PFSK-1 (cell line): ENCODE data around the gene PPARG.

ENCODE experiments used
- POLR2AphosphoS5 ChIP-seq: IDR thresholded peaks from 2 replicates; pipeline ENCODE4 v1.6.1; 2012; ENCODE audit warnings: low read depth, mild to moderate bottlenecking, control low read depth, low read length, moderate library complexity
- TAF1 ChIP-seq: IDR thresholded peaks from 2 replicates; pipeline ENCODE4 v1.6.1; 2012; ENCODE audit warnings: low read length, control low read depth, borderline replicate concordance; ENCODE audit not compliant: insufficient read depth
- TF ChIP-seq, protein P1 (sequence below), 2 experiments: IDR thresholded peaks; 2 replicates each; pipeline versions ENCODE4 v1.6.1 to v1.8.0; 2011 to 2012; ENCODE audit warnings: low read depth in 2 of 2, low read length in 2 of 2, control low read depth in 1 of 2, inconsistent platforms in 1 of 2, mild to moderate bottlenecking in 1 of 2, moderate library complexity in 1 of 2; ENCODE audit not compliant: insufficient read depth in 1 of 2

DNA sequence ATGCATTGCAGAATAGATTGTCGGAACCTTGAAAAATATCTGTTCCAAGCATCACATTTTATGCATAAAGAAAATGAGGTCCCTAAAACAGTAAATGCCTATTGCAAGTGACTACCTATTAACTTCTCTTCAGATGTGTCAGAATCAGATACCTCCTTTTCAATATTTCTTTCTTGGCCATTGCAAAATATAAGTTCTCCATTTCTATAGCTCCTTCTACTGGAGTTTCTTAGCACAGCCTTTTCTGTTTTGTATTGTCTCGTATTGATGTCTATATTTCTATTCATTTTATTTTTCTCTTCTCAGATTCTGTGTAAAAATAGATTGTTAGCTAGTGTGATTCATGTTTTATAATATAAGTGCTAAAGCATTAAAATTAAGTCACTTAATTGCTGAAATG is 63.4 kb downstream of the PPARG start:
- TF ChIP-seq TAF1 (no peak), POLR2AphosphoS5 (no peak)
- TF ChIP-seq, protein P1, sequence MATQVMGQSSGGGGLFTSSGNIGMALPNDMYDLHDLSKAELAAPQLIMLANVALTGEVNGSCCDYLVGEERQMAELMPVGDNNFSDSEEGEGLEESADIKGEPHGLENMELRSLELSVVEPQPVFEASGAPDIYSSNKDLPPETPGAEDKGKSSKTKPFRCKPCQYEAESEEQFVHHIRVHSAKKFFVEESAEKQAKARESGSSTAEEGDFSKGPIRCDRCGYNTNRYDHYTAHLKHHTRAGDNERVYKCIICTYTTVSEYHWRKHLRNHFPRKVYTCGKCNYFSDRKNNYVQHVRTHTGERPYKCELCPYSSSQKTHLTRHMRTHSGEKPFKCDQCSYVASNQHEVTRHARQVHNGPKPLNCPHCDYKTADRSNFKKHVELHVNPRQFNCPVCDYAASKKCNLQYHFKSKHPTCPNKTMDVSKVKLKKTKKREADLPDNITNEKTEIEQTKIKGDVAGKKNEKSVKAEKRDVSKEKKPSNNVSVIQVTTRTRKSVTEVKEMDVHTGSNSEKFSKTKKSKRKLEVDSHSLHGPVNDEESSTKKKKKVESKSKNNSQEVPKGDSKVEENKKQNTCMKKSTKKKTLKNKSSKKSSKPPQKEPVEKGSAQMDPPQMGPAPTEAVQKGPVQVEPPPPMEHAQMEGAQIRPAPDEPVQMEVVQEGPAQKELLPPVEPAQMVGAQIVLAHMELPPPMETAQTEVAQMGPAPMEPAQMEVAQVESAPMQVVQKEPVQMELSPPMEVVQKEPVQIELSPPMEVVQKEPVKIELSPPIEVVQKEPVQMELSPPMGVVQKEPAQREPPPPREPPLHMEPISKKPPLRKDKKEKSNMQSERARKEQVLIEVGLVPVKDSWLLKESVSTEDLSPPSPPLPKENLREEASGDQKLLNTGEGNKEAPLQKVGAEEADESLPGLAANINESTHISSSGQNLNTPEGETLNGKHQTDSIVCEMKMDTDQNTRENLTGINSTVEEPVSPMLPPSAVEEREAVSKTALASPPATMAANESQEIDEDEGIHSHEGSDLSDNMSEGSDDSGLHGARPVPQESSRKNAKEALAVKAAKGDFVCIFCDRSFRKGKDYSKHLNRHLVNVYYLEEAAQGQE (IDR thresholded peaks at IDR 0.05; ENCODE audit: insufficient read depth in 1 of 2, low read depth in 2 of 2, low read length in 2 of 2) = no peak
